H1 (cell line): ENCODE measurements around the gene TAF8. TPM values are rescaled to one million over a fixed set of nuclear protein-coding genes. Genes with fewer than 3 reads are reported as not detected.
A peak's percentile ranks its signal among the peaks of the same experiment; 100 is the strongest.

Source experiments
- BRCA1 ChIP-seq: IDR thresholded peaks from 2 replicates; pipeline ENCODE4 v1.6.1; 2012; ENCODE audit warnings: low read depth, low read length, improper control_type of control experiment
- CHD2 ChIP-seq: IDR thresholded peaks from 2 replicates; pipeline ENCODE4 v1.6.1; 2012; ENCODE audit warnings: low read length, improper control_type of control experiment
- SAP30 ChIP-seq: fragments of 300-600 bp; sonication (generic); IDR thresholded peaks from 2 replicates; pipeline ENCODE4 v1.7.1; 2012; ENCODE audit warnings: low read length, moderate library complexity, mild to moderate bottlenecking, inconsistent platforms; ENCODE audit not compliant: insufficient read depth, insufficient replicate concordance
- SUZ12 ChIP-seq: fragments of 200-600 bp; sonication (generic); IDR thresholded peaks from 2 replicates; pipeline ENCODE4 v1.6.1; 2012; ENCODE audit warnings: mild to moderate bottlenecking, inconsistent platforms, low read length, moderate library complexity, mixed read lengths
- TAF1 ChIP-seq: IDR thresholded peaks from 2 replicates; pipeline ENCODE4 v1.6.1; 2011; ENCODE audit warnings: mild to moderate bottlenecking, low read depth, low read length
- polyA plus RNA-seq, 7 experiments: library from polyadenylated mRNA; depleted of rRNA in 3 of 7; stranded (reverse) in 5 of 7; unstranded in 2 of 7; fragments of >200 nt in 5 of 7; fragments of 200-250 nt in 2 of 7; gene quantifications; 1 replicate in 5 of 7; 2 replicates in 1 of 7; 4 replicates in 1 of 7; pipeline versions ENCODE4 v1.2.1 to v1.2.3, GENCODE V29; 2011 to 2013; ENCODE audit warnings: missing spikeins in 2 of 7, mixed read lengths in 2 of 7
- total RNA-seq: library from RNA; stranded (reverse); fragmentation: NEBNext Ultra II Directional; extraction: Animal tissue kit (Norgen Biotek cat#: 25700); gene quantifications from 2 replicates; pipeline ENCODE4 v1.2.1, GENCODE V29; 2021

Gene TAF8
- total and polyA plus RNA-seq, 2 of the 8 experiments (the other 6 are each of a cell fraction or from before 2014, with no cell fraction given), result 32.2 to 34.0 TPM

- no peak for TF ChIP-seq TAF1
- 0 out of 2 replicates have a peak, but pooled peaks have one; percentile 1 for TF ChIP-seq CHD2
- no peak for TF ChIP-seq SUZ12
- TF ChIP-seq SAP30, result no peak
- TF ChIP-seq BRCA1, result no peak
These were observed 402 bp upstream of the TAF8 start (continued) for GRCh38 chr6:42049948-42050296.
